G401.6 (cell line): Measurements from ENCODE around the gene ASB12.
A peak's percentile ranks its signal among the peaks of the same experiment; 100 is the strongest.
"Not testable (repeated sequence)": the region's sequence is repeated elsewhere in the genome, so short reads cannot be mapped to it uniquely, and the experiment has no call there.

Source experiments
- FAIRE-seq: peaks from 2 replicates; lab custom pipeline; 2012; peaks lifted over from hg19 to GRCh38; lab: Jason Lieb, UNC

ASB12 gene

GRCh38 chrX:64230123-64230970 lies at the start of gene ASB12:
ASB12 (minus strand) TSS chrX:64230607; CDS start chrX:64225650, 4,957 bp downstream.
- no peak for FAIRE-seq

- FAIRE-seq: no peak
These were observed 34.9 kb upstream of the ASB12 start for GRCh38 chrX:64265265-64265664.

GRCh38 chrX:64229154-64229553 lies 1.3 kb downstream of the ASB12 start:
- no peak for FAIRE-seq

- no peak for FAIRE-seq
These were observed 12.4 kb downstream of the ASB12 start for GRCh38 chrX:64218023-64218422.

- FAIRE-seq: not testable (repeated sequence)
These were observed 16.4 kb downstream of the ASB12 start for GRCh38 chrX:64213989-64214388.

GRCh38 chrX:64206556-64207162 lies 23.7 kb downstream of the ASB12 start:
- FAIRE-seq: no peak

- FAIRE-seq: peak; percentile 98
These were observed 24.5 kb downstream of the ASB12 start for GRCh38 chrX:64205735-64206501.

- FAIRE-seq: no peak
These were observed 25.0 kb downstream of the ASB12 start, which contains the start of gene AMER1 for GRCh38 chrX:64205441-64205734. AMER1 (minus strand) TSS chrX:64205708; CDS start chrX:64193286, 12,422 bp downstream.

- no peak for FAIRE-seq
These were observed 25.5 kb downstream of the ASB12 start for GRCh38 chrX:64204701-64205440.

- FAIRE-seq: no peak
These were observed 26.2 kb downstream of the ASB12 start for GRCh38 chrX:64204252-64204651.

GRCh38 chrX:64202808-64203325 lies 27.5 kb downstream of the ASB12 start:
- FAIRE-seq: no peak

- FAIRE-seq: no peak
These were observed 32.4 kb downstream of the ASB12 start for GRCh38 chrX:64198036-64198435.

GRCh38 chrX:64196606-64197005 lies 33.8 kb downstream of the ASB12 start:
- FAIRE-seq: no peak

- FAIRE-seq: no peak
These were observed 34.5 kb downstream of the ASB12 start for GRCh38 chrX:64195862-64196261.

GRCh38 chrX:64192673-64193072 lies 37.7 kb downstream of the ASB12 start:
- FAIRE-seq: no peak

GRCh38 chrX:64192040-64192439 lies 38.4 kb downstream of the ASB12 start:
- no peak for FAIRE-seq

GRCh38 chrX:64191281-64192010 lies 39.0 kb downstream of the ASB12 start:
- no peak for FAIRE-seq

GRCh38 chrX:64190136-64190740 lies 40.2 kb downstream of the ASB12 start:
- FAIRE-seq: no peak

GRCh38 chrX:64188901-64189300 lies 41.5 kb downstream of the ASB12 start:
- FAIRE-seq: no peak

- no peak for FAIRE-seq
These were observed 42.7 kb downstream of the ASB12 start for GRCh38 chrX:64187762-64188150.
